ENCODE measurements around the gene CRTC3.
A peak's percentile ranks its signal among the peaks of the same experiment; 100 is the strongest.

- TF ChIP-seq CTCF (conservative IDR thresholded peaks at IDR 0.05 in 1 of 2, IDR thresholded peaks at IDR 0.05 in 1 of 2; ENCODE audit: low read depth in 1 of 2, low read length in 2 of 2): peak in 1 of 2 donors; percentile 28
- TF ChIP-seq EZH2 (IDR thresholded peaks at IDR 0.05; ENCODE audit: low read length, missing control alignments): no peak
These were observed 113.0 kb downstream of the CRTC3 start for GRCh38 chr15:90642464-90643300.

Measured in fibroblast of lung (primary cell).